HEK293 (cell line): ENCODE results near the gene OR4E1.

ENCODE experiments used
- BCL11B ChIP-seq: fragments of 450-650 bp; formaldehyde crosslinking; IDR thresholded peaks from 2 replicates; pipeline ENCODE4 v1.5.1; 2016; ENCODE audit warnings: low read depth, missing biosample characterization, missing genetic modification characterization
- BCL6B ChIP-seq: fragments of 450-650 bp; formaldehyde crosslinking; IDR thresholded peaks from 2 replicates; pipeline ENCODE4 v1.5.1; 2017; ENCODE audit warnings: missing biosample characterization, missing genetic modification characterization
- ELK4 ChIP-seq: IDR thresholded peaks from 2 replicates; pipeline ENCODE4 v1.6.1; 2011; ENCODE audit warnings: mild to moderate bottlenecking, low read depth, low read length, borderline replicate concordance
- GFI1B ChIP-seq: fragments of 450-650 bp; formaldehyde crosslinking; IDR thresholded peaks from 2 replicates; pipeline ENCODE4 v1.5.1; 2016; ENCODE audit warnings: missing biosample characterization, missing genetic modification characterization
- GLI2 ChIP-seq: fragments of 450-650 bp; formaldehyde crosslinking; IDR thresholded peaks from 2 replicates; pipeline ENCODE4; 2017; ENCODE audit warnings: missing biosample characterization, missing genetic modification characterization, low read depth, borderline replicate concordance
- KLF10 ChIP-seq: fragments of 450-650 bp; IDR thresholded peaks from 2 replicates; pipeline ENCODE4 v1.5.1; 2018; ENCODE audit warnings: missing biosample characterization, mild to moderate bottlenecking, missing genetic modification characterization
- KLF16 ChIP-seq: fragments of 450-650 bp; formaldehyde crosslinking; IDR thresholded peaks from 2 replicates; pipeline ENCODE4 v1.5.1; 2017; ENCODE audit warnings: missing biosample characterization, missing genetic modification characterization
- MZF1 ChIP-seq: fragments of 450-650 bp; formaldehyde crosslinking; IDR thresholded peaks from 2 replicates; pipeline ENCODE4 v1.5.1; 2017; ENCODE audit warnings: missing biosample characterization, missing genetic modification characterization, borderline replicate concordance
- OSR2 ChIP-seq: fragments of 450-650 bp; formaldehyde crosslinking; IDR thresholded peaks from 2 replicates; pipeline ENCODE4 v1.5.1; 2016; ENCODE audit warnings: missing biosample characterization, missing genetic modification characterization
- OVOL3 ChIP-seq: fragments of 450-650 bp; formaldehyde crosslinking; IDR thresholded peaks from 2 replicates; pipeline ENCODE4 v1.5.1; 2016; ENCODE audit warnings: missing biosample characterization, missing genetic modification characterization
- SP2 ChIP-seq: fragments of 450-650 bp; formaldehyde crosslinking; IDR thresholded peaks from 2 replicates; pipeline ENCODE4 v1.5.1; 2016; ENCODE audit warnings: missing biosample characterization, missing genetic modification characterization
- ZBTB1 ChIP-seq: fragments of 450-650 bp; formaldehyde crosslinking; IDR thresholded peaks from 2 replicates; pipeline ENCODE4 v1.5.1; 2016; ENCODE audit warnings: missing biosample characterization, missing genetic modification characterization
- ZBTB44 ChIP-seq: fragments of 450-650 bp; IDR thresholded peaks from 2 replicates; pipeline ENCODE4 v1.5.1; 2018; ENCODE audit warnings: missing biosample characterization, mild to moderate bottlenecking, missing genetic modification characterization
- ZNF112 ChIP-seq: fragments of 450-650 bp; formaldehyde crosslinking; IDR thresholded peaks from 2 replicates; pipeline ENCODE4 v1.5.0; 2017; ENCODE audit warnings: missing biosample characterization, missing genetic modification characterization
- ZNF121 ChIP-seq: fragments of 450-650 bp; formaldehyde crosslinking; IDR thresholded peaks from 2 replicates; pipeline ENCODE4 v1.5.1; 2016; ENCODE audit warnings: missing biosample characterization, missing genetic modification characterization
- ZNF146 ChIP-seq: fragments of 450-650 bp; formaldehyde crosslinking; IDR thresholded peaks from 2 replicates; pipeline ENCODE4 v1.5.1; 2016; ENCODE audit warnings: missing biosample characterization, missing genetic modification characterization
- ZNF169 ChIP-seq: fragments of 450-650 bp; formaldehyde crosslinking; IDR thresholded peaks from 2 replicates; pipeline ENCODE4 v1.5.1; 2016; ENCODE audit warnings: missing biosample characterization, missing genetic modification characterization
- ZNF174 ChIP-seq: fragments of 450-650 bp; formaldehyde crosslinking; IDR thresholded peaks from 2 replicates; pipeline ENCODE4 v1.5.0; 2017; ENCODE audit warnings: missing biosample characterization, mild to moderate bottlenecking, missing genetic modification characterization
- ZNF2 ChIP-seq: fragments of 450-650 bp; formaldehyde crosslinking; IDR thresholded peaks from 2 replicates; pipeline ENCODE4 v1.5.1; 2016; ENCODE audit warnings: missing biosample characterization, missing genetic modification characterization
- ZNF391 ChIP-seq: fragments of 450-650 bp; formaldehyde crosslinking; IDR thresholded peaks from 2 replicates; pipeline ENCODE4 v1.5.1; 2016; ENCODE audit warnings: low read depth, missing biosample characterization, missing genetic modification characterization, borderline replicate concordance
- ZNF48 ChIP-seq: fragments of 450-650 bp; formaldehyde crosslinking; IDR thresholded peaks from 2 replicates; pipeline ENCODE4 v1.5.1; 2016; ENCODE audit warnings: missing biosample characterization, missing genetic modification characterization
- ZNF510 ChIP-seq: fragments of 450-650 bp; formaldehyde crosslinking; IDR thresholded peaks from 2 replicates; pipeline ENCODE4 v1.5.1; 2018; ENCODE audit warnings: mild to moderate bottlenecking, missing genetic modification characterization, missing biosample characterization; ENCODE audit not compliant: insufficient replicate concordance
- ZNF610 ChIP-seq: fragments of 450-650 bp; formaldehyde crosslinking; IDR thresholded peaks from 2 replicates; pipeline ENCODE4 v1.5.1; 2016; ENCODE audit warnings: missing biosample characterization, missing genetic modification characterization, borderline replicate concordance
- ZSCAN18 ChIP-seq: fragments of 450-650 bp; formaldehyde crosslinking; IDR thresholded peaks from 2 replicates; pipeline ENCODE4 v1.5.1; 2016; ENCODE audit warnings: missing biosample characterization, missing genetic modification characterization
- ZSCAN30 ChIP-seq: fragments of 450-650 bp; IDR thresholded peaks from 2 replicates; pipeline ENCODE4 v1.5.1; 2018; ENCODE audit warnings: missing biosample characterization, mild to moderate bottlenecking, missing genetic modification characterization, moderate library complexity
- ZSCAN4 ChIP-seq: fragments of 450-650 bp; formaldehyde crosslinking; IDR thresholded peaks from 2 replicates; pipeline ENCODE4 v1.5.1; 2017; ENCODE audit warnings: missing biosample characterization, missing genetic modification characterization
- ZXDB ChIP-seq: fragments of 450-650 bp; formaldehyde crosslinking; IDR thresholded peaks from 2 replicates; pipeline ENCODE4 v1.5.1; 2016; ENCODE audit warnings: missing biosample characterization, missing genetic modification characterization
- TF ChIP-seq, protein P1 (sequence below): fragments of 450-650 bp; formaldehyde crosslinking; IDR thresholded peaks from 2 replicates; pipeline ENCODE4 v1.5.1; 2016; ENCODE audit warnings: missing biosample characterization, missing genetic modification characterization
- TF ChIP-seq, protein P2 (sequence below): fragments of 450-650 bp; formaldehyde crosslinking; IDR thresholded peaks from 2 replicates; pipeline ENCODE4 v1.5.1; 2016; ENCODE audit warnings: missing biosample characterization, missing genetic modification characterization
- TF ChIP-seq, protein P3 (sequence below): fragments of 450-650 bp; formaldehyde crosslinking; IDR thresholded peaks from 2 replicates; pipeline ENCODE4 v1.5.1; 2017; ENCODE audit warnings: missing biosample characterization, missing genetic modification characterization

The OR4E1 gene

GRCh38 chr14:21694425-21694824, 20.8 kb upstream of the OR4E1 start (continued):
- TF ChIP-seq ZNF391 (tag by site-specific recombination): no peak
- TF ChIP-seq ZXDB: peak; percentile 73
- TF ChIP-seq ZNF174: no peak
- 0 out of 2 replicates have a peak, but pooled peaks have one; percentile 41 for TF ChIP-seq BCL6B (tag by site-specific recombination)
- TF ChIP-seq SP2 (tag by site-specific recombination): no peak
- TF ChIP-seq ZNF121: 0 out of 2 replicates have a peak, but pooled peaks have one; percentile 28
- TF ChIP-seq GFI1B (tag by site-specific recombination): peak; percentile 82
- TF ChIP-seq ZSCAN18 (tag by site-specific recombination): no peak
- TF ChIP-seq, protein P1, sequence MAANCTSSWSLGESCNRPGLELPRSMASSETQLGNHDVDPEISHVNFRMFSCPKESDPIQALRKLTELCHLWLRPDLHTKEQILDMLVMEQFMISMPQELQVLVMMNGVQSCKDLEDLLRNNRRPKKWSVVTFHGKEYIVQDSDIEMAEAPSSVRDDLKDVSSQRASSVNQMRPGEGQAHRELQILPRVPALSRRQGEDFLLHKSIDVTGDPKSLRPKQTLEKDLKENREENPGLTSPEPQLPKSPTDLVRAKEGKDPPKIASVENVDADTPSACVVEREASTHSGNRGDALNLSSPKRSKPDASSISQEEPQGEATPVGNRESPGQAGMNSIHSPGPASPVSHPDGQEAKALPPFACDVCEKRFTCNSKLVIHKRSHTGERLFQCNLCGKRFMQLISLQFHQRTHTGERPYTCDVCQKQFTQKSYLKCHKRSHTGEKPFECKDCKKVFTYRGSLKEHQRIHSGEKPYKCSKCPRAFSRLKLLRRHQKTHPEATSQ (tag by site-specific recombination): no peak
- peak; percentile 93 for TF ChIP-seq KLF16 (tag by site-specific recombination)
- TF ChIP-seq ZSCAN30 (tag by site-specific recombination): peak; percentile 69; the same call in 1 of the 2 replicates
- no peak for TF ChIP-seq OVOL3 (tag by site-specific recombination)
- peak; percentile 78 for TF ChIP-seq ZBTB44 (tag by site-specific recombination)
- peak; percentile 83; the same call in 1 of the 2 replicates for TF ChIP-seq MZF1 (tag by site-specific recombination)
- TF ChIP-seq GLI2: peak; percentile 9; the same call in 1 of the 2 replicates
- no peak for TF ChIP-seq ZNF169
- no peak for TF ChIP-seq ZNF48
- TF ChIP-seq ZSCAN4 (tag by site-specific recombination): no peak
- peak; percentile 70; the same call in 1 of the 2 replicates for TF ChIP-seq BCL11B
- no peak for TF ChIP-seq ZNF112 (tag by site-specific recombination)
- TF ChIP-seq ZNF610 (tag by site-specific recombination): peak; percentile 64; the same call in 1 of the 2 replicates
- no peak for TF ChIP-seq ZBTB1 (tag by site-specific recombination)
- no peak for TF ChIP-seq ELK4
- peak; percentile 65; the same call in 1 of the 2 replicates for TF ChIP-seq KLF10 (tag by site-specific recombination)
- TF ChIP-seq, protein P2, sequence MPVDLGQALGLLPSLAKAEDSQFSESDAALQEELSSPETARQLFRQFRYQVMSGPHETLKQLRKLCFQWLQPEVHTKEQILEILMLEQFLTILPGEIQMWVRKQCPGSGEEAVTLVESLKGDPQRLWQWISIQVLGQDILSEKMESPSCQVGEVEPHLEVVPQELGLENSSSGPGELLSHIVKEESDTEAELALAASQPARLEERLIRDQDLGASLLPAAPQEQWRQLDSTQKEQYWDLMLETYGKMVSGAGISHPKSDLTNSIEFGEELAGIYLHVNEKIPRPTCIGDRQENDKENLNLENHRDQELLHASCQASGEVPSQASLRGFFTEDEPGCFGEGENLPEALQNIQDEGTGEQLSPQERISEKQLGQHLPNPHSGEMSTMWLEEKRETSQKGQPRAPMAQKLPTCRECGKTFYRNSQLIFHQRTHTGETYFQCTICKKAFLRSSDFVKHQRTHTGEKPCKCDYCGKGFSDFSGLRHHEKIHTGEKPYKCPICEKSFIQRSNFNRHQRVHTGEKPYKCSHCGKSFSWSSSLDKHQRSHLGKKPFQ (tag by site-specific recombination): peak; percentile 80
- TF ChIP-seq ZNF2: no peak
- no peak for TF ChIP-seq ZNF510 (tag by site-specific recombination)
- no peak for TF ChIP-seq ZNF146 (tag by site-specific recombination)
- peak; percentile 85 for TF ChIP-seq OSR2 (tag by site-specific recombination)
- TF ChIP-seq, protein P3, sequence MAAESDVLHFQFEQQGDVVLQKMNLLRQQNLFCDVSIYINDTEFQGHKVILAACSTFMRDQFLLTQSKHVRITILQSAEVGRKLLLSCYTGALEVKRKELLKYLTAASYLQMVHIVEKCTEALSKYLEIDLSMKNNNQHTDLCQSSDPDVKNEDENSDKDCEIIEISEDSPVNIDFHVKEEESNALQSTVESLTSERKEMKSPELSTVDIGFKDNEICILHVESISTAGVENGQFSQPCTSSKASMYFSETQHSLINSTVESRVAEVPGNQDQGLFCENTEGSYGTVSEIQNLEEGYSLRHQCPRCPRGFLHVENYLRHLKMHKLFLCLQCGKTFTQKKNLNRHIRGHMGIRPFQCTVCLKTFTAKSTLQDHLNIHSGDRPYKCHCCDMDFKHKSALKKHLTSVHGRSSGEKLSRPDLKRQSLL (tag by site-specific recombination): no peak
